Progenitor cell of endocrine pancreas (in vitro differentiated cells): ENCODE results near the gene IRAG1. TPM values are rescaled to one million over a fixed set of nuclear protein-coding genes. Genes with fewer than 3 reads are reported as not detected.
A peak's percentile ranks its signal among the peaks of the same experiment; 100 is the strongest.

ENCODE experiments used
- DNase-seq: peaks from one replicate; pipeline ENCODE4 v3.0.0; 2021; ENCODE audit warnings: low spot score; ENCODE audit not compliant: unreplicated experiment
- H3K27ac Mint-ChIP-seq: 2 replicates; pipeline ENCODE4 v1.8.0; 2021; ENCODE audit warnings: mild to moderate bottlenecking, moderate library complexity, mixed read lengths
- H3K27me3 Mint-ChIP-seq: 2 replicates; pipeline ENCODE4 v1.8.0; 2021; ENCODE audit warnings: mixed read lengths
- H3K36me3 Mint-ChIP-seq: 2 replicates; pipeline ENCODE4 v1.8.0; 2022; ENCODE audit warnings: mixed read lengths; ENCODE audit not compliant: insufficient read depth
- H3K4me1 Mint-ChIP-seq: 2 replicates; pipeline ENCODE4 v1.8.0; 2021; ENCODE audit warnings: low read depth, mixed read lengths
- H3K4me3 Mint-ChIP-seq: 2 replicates; pipeline ENCODE4 v1.8.0; 2021; ENCODE audit warnings: low read depth, mild to moderate bottlenecking, moderate library complexity, mixed read lengths
- H3K9me3 Mint-ChIP-seq: 2 replicates; pipeline ENCODE4 v1.8.0; 2021; ENCODE audit warnings: low read depth, mixed read lengths
- CTCF ChIP-seq: fragments of 200-600 bp; sonication (generic); IDR thresholded peaks from one replicate; pipeline ENCODE4 v1.5.0; 2021; ENCODE audit warnings: antibody characterized with exemption, mild to moderate bottlenecking; ENCODE audit not compliant: unreplicated experiment
- total RNA-seq: library from RNA; stranded (reverse); gene quantifications from 2 replicates; pipeline ENCODE4 v1.2.1, GENCODE V29; 2021

Gene IRAG1
- total RNA-seq, 1 donor from 2014 or later, result 6.3 TPM

- Mint-ChIP-seq H3K27me3 (peaks cover 7% of the 10 kb centered on the region), H3K36me3 (no peaks in the 10 kb centered on the region), H3K4me3 (peak overlapping the region; percentile 2), H3K9me3 (no peaks in the 10 kb centered on the region), H3K4me1 (peaks cover 1% of the 10 kb centered on the region), H3K27ac (no peak overlapping the region)
- TF ChIP-seq CTCF, result no peak
- no peak for DNase-seq
Observed at GRCh38 chr11:10730151-10730550, 36.6 kb upstream of the IRAG1 start.

GRCh38 chr11:10728789-10729472 is 35.4 kb upstream of the IRAG1 start:
- Mint-ChIP-seq H3K27ac (peak overlapping the region; percentile 38), H3K4me3 (peak overlapping the region; percentile 76), H3K36me3 (no peaks in the 10 kb centered on the region), H3K27me3 (peaks cover 7% of the 10 kb centered on the region), H3K4me1 (peaks cover 1% of the 10 kb centered on the region), H3K9me3 (no peaks in the 10 kb centered on the region)
- TF ChIP-seq CTCF, result no peak
- DNase-seq, result no peak

GRCh38 chr11:10728154-10728553 is 34.6 kb upstream of the IRAG1 start:
- Mint-ChIP-seq H3K4me3 (peak overlapping the region; percentile 34), H3K9me3 (no peaks in the 10 kb centered on the region), H3K27me3 (peaks cover 7% of the 10 kb centered on the region), H3K27ac (no peak overlapping the region), H3K4me1 (peaks cover 1% of the 10 kb centered on the region), H3K36me3 (no peaks in the 10 kb centered on the region)
- peak; percentile 8 for TF ChIP-seq CTCF
- DNase-seq, result no peak

GRCh38 chr11:10727146-10727851 is 33.7 kb upstream of the IRAG1 start:
- no peak for TF ChIP-seq CTCF
- H3K27me3 Mint-ChIP-seq, result peaks cover 7% of the 10 kb centered on the region
- H3K36me3 Mint-ChIP-seq, result no peaks in the 10 kb centered on the region
- H3K4me3 Mint-ChIP-seq, result no peak overlapping the region
- no peak for DNase-seq
- peaks cover 1% of the 10 kb centered on the region for H3K4me1 Mint-ChIP-seq
- H3K27ac Mint-ChIP-seq, result no peak overlapping the region
- no peaks in the 10 kb centered on the region for H3K9me3 Mint-ChIP-seq

DNA sequence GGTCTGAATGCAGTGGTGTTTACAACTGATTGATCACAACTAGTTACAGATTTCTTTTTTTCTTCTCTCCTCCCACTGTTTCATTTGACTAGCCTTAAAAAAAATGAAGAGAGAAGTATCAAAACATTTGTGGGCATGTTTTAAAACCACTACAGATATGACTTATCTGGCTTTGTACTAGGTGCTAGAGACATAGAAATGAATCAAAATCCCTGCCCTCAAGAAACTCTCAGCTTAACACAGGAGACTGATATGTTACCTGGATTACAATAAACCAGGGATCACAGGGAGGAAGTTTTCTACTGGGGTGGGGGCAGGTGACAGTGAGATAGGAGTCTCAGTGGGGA is 32.3 kb upstream of the IRAG1 start:
- DNase-seq, result no peak
- H3K9me3 Mint-ChIP-seq, result no peaks in the 10 kb centered on the region
- TF ChIP-seq CTCF, result no peak
- no peak overlapping the region for H3K27ac Mint-ChIP-seq
- peaks cover 1% of the 10 kb centered on the region for H3K4me1 Mint-ChIP-seq
- no peaks in the 10 kb centered on the region for H3K36me3 Mint-ChIP-seq
- no peak overlapping the region for H3K4me3 Mint-ChIP-seq
- H3K27me3 Mint-ChIP-seq, result no peaks in the 10 kb centered on the region
